IPS-18c (cell line): Measurements from ENCODE around the gene DCAF17.
"Not testable (repeated sequence)": the region's sequence is repeated elsewhere in the genome, so short reads cannot be mapped to it uniquely, and the experiment has no call there.

Experiments
- H3K4me3 ChIP-seq: 2 replicates; pipeline ENCODE4 v1.7.0; 2013; ENCODE audit warnings: low read depth, mild to moderate bottlenecking, low read length, moderate library complexity; ENCODE audit not compliant: insufficient read depth
- H3K9me3 ChIP-seq: one replicate; pipeline ENCODE4 v1.6.1; 2013; ENCODE audit warnings: mild to moderate bottlenecking, low read length, moderate library complexity; ENCODE audit not compliant: control insufficient read depth, insufficient read depth

DCAF17 gene

GRCh38 chr2:171483793-171484192 lies 49.8 kb downstream of the DCAF17 start:
- H3K4me3 ChIP-seq, result no peak overlapping the region
- no peaks in the 10 kb centered on the region for H3K9me3 ChIP-seq

- H3K9me3 ChIP-seq, result no peaks in the 10 kb centered on the region
Measured at GRCh38 chr2:171485116-171485515, 51.1 kb downstream of the DCAF17 start.

GRCh38 chr2:171487201-171487600 lies 53.2 kb downstream of the DCAF17 start:
- Histone ChIP-seq H3K4me3 (no peak overlapping the region), H3K9me3 (no peaks in the 10 kb centered on the region)

More at GRCh38 chr2:171485116-171485515, 51.1 kb downstream of the DCAF17 start:
- no peak overlapping the region for H3K4me3 ChIP-seq

DNA sequence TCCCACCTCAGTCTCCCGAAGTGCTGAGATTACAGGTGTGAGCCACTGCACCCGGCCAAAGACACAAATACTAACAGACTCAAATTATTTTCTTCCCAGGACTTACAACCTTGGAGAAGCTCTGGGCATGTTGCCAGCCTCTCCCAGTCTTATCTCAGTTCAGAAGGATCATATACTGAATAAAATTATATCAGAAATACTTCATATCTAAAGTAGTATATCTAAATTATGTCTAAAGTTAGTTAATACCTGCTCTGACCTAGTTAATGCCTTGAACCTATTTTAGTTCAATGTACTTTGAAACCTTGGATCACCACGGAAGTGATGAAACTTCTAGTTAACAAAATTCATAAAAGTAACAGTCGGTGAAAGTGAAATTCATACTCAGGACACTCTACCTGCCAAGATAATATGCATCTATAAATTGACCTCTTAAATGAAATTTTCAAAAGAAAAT lies 53.8 kb downstream of the DCAF17 start:
- Histone ChIP-seq H3K4me3 (no peak overlapping the region), H3K9me3 (no peaks in the 10 kb centered on the region)

GRCh38 chr2:171490577-171490976 lies 56.6 kb downstream of the DCAF17 start:
- Histone ChIP-seq H3K4me3 (no peak overlapping the region), H3K9me3 (no peaks in the 10 kb centered on the region)

- Histone ChIP-seq H3K9me3 (no peaks in the 10 kb centered on the region), H3K4me3 (no peak overlapping the region)
Measured at GRCh38 chr2:171491292-171491691, 57.3 kb downstream of the DCAF17 start.

DNA sequence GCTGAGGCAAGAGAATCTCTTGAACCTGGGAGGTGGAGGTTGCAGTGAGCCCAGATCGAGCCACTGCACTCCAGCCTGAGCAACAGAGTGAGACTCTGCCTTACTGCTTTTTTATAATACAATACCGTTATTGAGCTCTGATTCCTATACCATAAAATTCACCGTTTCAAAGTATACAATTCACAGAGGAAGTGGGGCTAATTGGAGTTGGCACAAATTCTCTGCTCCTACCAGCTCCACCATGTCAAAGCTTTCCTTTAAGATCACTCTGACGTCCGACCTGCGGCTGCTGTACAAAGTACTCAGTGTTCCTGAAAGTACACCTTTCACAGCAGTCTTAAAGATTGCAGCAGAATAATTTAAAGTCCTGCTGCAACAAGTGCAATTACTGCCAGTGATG lies 58.6 kb downstream of the DCAF17 start:
- no peak overlapping the region for H3K4me3 ChIP-seq
- H3K9me3 ChIP-seq, result no peaks in the 10 kb centered on the region

DNA sequence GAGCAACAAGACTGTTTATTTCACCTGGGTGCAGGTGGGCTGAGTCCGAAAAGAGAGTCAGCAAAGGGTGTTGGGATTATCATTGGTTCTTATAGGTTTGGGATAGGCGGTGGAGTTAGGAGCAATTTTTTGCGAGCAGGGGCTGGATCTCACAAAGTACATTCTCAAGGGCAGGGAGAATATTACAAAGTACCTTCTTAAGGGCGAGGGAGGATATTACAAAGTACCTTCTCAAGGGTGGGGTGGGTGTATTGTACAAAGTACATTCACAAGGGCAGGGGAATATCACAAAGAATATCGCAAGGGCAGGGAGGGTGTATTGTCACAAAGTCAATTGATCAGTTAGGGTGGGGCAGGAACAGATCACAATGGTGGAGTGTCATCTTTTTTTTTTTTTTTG lies 63.6 kb downstream of the DCAF17 start:
- H3K9me3 ChIP-seq, H3K4me3 ChIP-seq: not testable (repeated sequence)

DNA sequence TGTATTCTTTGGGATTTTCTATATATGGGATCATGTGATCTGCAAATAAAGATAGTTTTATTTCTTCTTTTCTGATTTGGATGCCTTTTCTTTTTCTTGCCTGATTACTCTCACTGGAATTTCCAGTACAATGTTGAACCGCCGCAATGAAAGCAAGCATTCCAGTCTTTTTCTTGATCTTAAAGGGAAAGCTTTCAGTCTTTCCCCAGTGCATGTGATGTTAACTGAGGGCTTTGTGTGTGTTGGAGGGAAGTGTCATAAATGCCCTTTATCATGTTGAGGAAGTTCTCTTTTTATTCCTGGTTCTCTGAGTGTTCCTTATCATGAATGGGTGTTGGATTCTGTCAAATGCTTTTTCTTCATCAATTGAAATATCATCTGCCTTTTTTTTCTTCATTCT lies 71.3 kb downstream of the DCAF17 start:
- Histone ChIP-seq H3K9me3 (no peaks in the 10 kb centered on the region), H3K4me3 (no peak overlapping the region)

- H3K4me3 ChIP-seq, result no peak overlapping the region
Measured at GRCh38 chr2:171509945-171510731, 76.1 kb downstream of the DCAF17 start.

DNA sequence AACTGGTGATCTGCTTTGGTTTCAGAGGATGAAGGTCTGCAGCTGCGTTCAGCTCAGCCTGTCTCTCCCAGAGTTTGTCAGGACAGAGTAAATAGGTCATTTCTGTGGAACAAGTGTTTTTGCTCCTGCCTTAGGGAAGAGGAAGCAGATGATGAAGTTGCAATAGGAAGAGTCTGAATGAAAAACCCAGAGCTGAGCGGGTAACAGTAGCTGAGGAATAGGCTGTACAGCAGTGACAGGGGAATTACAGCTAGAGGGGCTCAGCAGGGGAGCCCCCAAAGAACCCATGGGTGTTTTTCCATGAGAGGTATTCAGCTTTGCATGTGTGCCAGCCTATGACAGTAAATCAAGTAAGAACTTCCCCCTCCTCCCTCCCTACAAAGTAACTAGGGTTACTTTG lies 78.0 kb downstream of the DCAF17 start:
- no peaks in the 10 kb centered on the region for H3K9me3 ChIP-seq
- H3K4me3 ChIP-seq, result no peak overlapping the region

More at GRCh38 chr2:171509945-171510731, 76.1 kb downstream of the DCAF17 start:
- H3K9me3 ChIP-seq, result no peaks in the 10 kb centered on the region

DNA sequence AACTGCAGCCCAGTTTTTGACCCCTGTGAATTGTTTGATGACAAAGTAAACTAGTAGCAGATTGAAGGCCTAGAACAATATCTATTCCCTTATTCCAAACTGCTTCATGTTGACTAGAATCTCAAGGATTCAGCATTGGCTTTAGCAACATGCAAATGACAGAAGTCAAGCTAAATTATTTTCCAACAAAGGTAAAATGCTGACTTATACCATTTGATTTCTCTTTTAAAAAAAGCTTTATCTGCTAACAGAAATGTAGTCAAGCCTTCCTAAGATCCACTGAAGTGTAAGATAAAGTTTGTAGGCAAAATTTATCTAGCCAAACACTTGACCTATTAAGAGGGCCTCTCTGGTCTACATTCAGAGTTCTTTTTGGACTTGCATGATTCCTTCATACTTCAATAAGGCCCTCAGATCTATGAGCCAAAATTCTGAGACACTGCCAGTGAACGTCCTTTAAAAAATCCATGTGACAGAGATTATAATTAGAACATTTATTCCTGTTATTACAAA lies 78.7 kb downstream of the DCAF17 start:
- H3K4me3 ChIP-seq, result no peak overlapping the region

DNA sequence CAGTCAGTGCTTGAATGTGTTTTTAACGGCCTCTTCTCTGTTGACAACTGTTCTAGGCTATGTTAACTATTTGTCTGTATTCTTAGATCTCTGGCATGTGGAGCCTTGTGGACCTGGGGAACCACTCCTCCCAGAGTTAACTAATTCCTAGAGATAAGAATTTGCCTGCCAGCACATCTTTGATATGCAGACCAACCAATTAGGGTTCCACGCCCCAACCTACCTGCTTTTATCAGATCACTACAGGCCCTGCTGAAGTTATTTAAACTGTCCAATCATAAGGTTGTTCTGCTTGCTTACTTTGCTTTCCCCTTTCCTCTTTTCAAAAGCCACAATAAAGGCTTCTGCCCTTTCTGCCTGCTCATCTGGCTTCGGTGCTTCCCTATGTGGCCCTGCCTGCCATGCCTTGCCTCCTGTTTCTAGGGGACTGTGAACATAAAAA lies 79.7 kb downstream of the DCAF17 start:
- Histone ChIP-seq H3K9me3 (no peaks in the 10 kb centered on the region), H3K4me3 (no peak overlapping the region)

More for the DNA sequence above, 78.7 kb downstream of the DCAF17 start:
- H3K9me3 ChIP-seq, result no peaks in the 10 kb centered on the region

GRCh38 chr2:171514908-171515582 lies 81.0 kb downstream of the DCAF17 start:
- Histone ChIP-seq H3K4me3 (no peak overlapping the region), H3K9me3 (no peaks in the 10 kb centered on the region)

DNA sequence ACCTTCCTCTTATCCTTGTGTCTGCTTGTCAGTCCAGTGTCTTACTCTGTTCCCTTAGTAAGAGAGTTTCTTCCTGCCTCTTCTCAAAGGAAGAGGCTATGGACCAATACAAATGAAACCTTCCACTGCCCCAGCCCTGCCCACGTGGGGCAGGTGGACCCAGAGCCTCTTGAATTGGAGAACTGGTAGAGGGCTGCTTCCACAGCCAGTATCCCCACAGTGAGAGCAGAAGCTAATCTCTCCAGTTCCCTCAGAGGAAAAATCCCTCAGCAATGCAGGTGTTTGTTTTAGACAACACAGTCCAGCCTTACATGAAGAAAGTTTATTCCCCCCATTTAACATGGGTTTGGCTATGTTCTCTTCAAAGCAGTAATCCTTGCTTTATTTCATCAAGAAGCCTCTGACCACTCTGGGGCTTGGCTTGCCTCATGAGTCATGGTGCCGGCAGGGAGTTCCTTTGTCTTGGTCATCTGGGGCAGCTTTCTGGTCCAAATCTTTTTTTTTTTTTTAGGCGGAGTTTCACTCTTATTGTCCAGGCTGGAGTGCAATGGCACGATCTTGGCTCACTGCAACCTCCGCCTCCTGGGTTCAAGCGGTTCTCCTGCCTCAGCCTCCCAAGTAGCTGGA lies 81.8 kb downstream of the DCAF17 start:
- no peak overlapping the region for H3K4me3 ChIP-seq

DNA sequence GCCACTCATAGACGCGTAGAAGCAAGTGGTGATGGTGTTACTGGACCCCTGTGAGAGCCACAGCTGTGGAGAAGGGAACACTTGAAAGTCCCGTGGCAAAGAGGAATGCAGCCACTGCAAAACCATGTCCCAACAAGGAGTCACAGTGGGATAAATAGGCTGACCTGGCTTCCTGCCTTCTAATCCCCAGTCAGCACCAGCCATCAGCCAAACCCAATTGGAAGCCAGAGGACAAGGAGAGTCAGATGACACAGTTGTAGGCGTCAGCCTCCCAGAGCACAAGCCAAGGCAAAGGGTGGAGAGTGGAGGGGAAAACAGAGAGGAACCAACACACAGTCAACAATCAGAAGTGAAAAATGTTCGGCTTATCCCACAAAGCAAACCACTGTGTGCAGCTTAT lies 82.8 kb downstream of the DCAF17 start:
- Histone ChIP-seq H3K9me3 (no peaks in the 10 kb centered on the region), H3K4me3 (no peak overlapping the region)

More for the DNA sequence above, 81.8 kb downstream of the DCAF17 start:
- H3K9me3 ChIP-seq, result no peaks in the 10 kb centered on the region

GRCh38 chr2:171520471-171520870 lies 86.4 kb downstream of the DCAF17 start:
- H3K4me3 ChIP-seq, result no peak overlapping the region

More at GRCh38 chr2:171520471-171520870, 86.4 kb downstream of the DCAF17 start:
- peaks cover 4% of the 10 kb centered on the region for H3K9me3 ChIP-seq
